UCSD-AML1 (cell line): ENCODE measurements around the gene DCDC1.

Experiments
- DNase-seq: peaks from one replicate; lab custom pipeline; 2025; ENCODE audit not compliant: unreplicated experiment; lab: John Stamatoyannopoulos, UW

DCDC1 gene

GRCh38 chr11:31369348-31370329, at the start of gene DCDC1, which contains the start of gene DNAJC24:
TSS of gene DCDC1 (minus strand) at chr11:31369739. CDS start at chr11:31328280, 41,459 bp downstream.
TSS of gene DNAJC24 (plus strand) at chr11:31369860. CDS start at chr11:31370749, 889 bp downstream.
- peak; percentile 95 for DNase-seq

DNA sequence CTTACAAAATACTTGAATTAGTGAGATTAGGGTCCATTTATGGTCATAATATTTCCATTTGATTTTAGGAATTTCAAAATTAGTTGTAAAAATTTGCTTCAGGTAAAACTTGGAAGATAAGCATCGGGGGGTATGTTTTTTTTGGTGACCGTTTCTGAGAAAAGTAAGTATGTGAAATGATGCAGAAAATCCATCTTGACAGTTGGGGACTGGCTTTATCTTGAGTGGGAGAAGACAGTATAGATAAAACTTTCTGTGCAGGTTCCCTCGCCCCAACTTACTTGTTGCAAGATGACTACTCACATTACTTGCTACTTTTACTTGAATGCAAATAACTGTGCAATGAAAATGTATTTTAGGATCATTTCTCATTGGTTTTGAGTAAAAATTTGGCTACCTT, 49.6 kb upstream of the DCDC1 start:
- no peak for DNase-seq

- DNase-seq, result no peak
These were observed 48.3 kb upstream of the DCDC1 start for GRCh38 chr11:31417816-31418215.

- DNase-seq, result no peak
These were observed 47.8 kb upstream of the DCDC1 start for GRCh38 chr11:31417357-31417756.

- DNase-seq, result no peak
These were observed 45.9 kb upstream of the DCDC1 start for GRCh38 chr11:31415435-31415834.

- DNase-seq, result no peak
These were observed 44.8 kb upstream of the DCDC1 start for GRCh38 chr11:31414338-31414737.

DNA sequence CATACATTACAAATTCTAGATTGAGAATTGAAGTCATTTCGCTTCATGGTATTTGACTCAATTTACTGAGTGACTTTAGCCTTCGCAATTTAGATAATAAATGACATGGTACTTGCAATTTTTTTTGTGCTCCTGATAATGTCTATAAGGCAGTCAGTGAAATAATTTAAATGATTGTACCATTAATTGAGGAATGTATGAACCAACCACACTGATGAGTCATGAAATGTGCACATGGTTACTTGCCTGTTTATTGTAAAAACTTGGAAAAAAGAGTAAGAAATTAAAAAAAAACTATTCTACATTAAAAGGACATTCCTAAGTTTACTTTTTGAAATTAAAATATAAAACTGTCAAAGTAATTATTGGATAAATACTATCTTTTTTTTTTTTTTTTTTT, 43.4 kb upstream of the DCDC1 start:
- DNase-seq, result no peak

GRCh38 chr11:31408201-31408600, 38.7 kb upstream of the DCDC1 start:
- DNase-seq, result no peak

DNA sequence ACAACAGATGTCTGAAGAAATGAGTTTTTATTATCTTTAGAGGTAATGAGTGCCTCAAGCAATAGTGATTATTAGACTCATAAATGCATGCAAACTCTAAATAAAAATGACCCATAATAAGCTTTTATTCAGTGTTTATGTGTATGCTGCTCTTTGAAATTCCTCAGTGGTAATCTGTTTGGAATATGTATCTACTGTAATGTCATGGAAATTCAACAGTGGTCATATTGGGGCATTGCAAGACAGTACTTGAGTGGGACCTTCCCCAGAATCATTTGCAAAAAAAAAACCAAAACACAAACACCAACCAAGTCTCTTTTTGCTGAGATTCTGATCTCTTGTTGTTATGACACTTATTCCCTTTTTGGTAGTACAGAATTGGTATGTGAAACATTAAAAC, 35.1 kb upstream of the DCDC1 start:
- no peak for DNase-seq

GRCh38 chr11:31397239-31397834, 27.8 kb upstream of the DCDC1 start:
- no peak for DNase-seq

DNA sequence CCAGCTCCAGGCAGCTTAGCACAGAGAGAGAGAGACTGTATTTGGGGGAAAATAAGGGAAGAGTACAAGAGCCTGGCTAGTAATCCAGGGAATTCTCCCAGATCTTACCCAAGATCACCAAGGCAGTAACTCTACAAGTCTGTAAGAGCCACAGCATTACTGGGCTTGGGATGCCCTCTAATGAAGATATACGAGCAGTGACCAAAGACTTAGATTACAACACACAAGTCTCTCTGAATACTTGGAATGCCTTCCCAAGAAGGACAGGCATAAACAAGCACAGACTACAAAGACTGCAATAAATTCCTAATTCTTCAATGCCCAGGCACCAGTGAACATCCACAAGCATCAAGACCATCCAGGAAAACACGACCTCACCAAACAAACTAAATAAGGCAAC, 17.8 kb upstream of the DCDC1 start:
- no peak for DNase-seq

GRCh38 chr11:31383116-31383515, 13.6 kb upstream of the DCDC1 start:
- no peak for DNase-seq

- no peak for DNase-seq
These were observed 6.3 kb upstream of the DCDC1 start for GRCh38 chr11:31375879-31376278.

GRCh38 chr11:31366795-31367194, 2.7 kb downstream of the DCDC1 start:
- no peak for DNase-seq

GRCh38 chr11:31361743-31362142, 7.8 kb downstream of the DCDC1 start:
- DNase-seq, result no peak

GRCh38 chr11:31355817-31356216, 13.7 kb downstream of the DCDC1 start:
- DNase-seq, result no peak

DNA sequence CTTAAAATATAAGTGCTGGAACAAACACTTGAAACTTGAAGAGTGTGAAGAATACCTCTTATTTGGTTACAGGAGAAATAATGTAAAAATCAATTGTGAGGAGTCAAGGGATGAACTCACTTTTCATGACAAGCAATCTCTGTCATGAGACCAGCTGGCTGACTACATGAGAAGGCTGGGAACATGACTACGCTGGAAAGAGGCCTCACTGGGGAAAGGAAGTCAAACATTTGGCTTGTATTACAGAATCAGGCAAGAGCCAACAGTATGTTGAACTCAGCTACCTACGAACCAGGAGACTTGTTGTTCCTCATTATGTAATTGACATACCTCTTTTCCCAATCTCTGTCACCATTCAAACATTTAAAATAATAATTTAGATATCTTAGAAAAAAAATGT, 14.4 kb downstream of the DCDC1 start:
- DNase-seq, result no peak

- no peak for DNase-seq
These were observed 18.4 kb downstream of the DCDC1 start for GRCh38 chr11:31351168-31351567.

GRCh38 chr11:31340903-31341572, 28.5 kb downstream of the DCDC1 start:
- DNase-seq, result peak; percentile 9

DNA sequence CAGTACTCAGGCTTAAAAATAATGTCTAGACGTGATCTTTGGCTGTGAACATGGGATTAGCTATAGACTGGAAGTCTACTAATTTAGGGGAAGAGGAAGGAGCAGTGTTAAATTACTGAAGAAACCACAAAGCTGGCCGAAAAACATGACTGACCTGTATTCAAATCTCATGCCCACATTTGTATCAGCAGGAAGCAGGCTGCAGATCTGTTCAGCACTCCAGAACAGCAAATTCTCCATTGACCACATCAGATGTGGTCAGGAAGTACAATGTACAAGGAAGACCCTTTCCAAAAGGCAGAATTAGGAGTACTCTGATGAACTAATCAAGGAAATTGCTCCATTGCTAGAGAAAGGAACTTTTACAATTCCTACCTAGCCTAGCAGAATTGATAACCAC, 31.7 kb downstream of the DCDC1 start:
- DNase-seq, result peak; percentile 25

DNA sequence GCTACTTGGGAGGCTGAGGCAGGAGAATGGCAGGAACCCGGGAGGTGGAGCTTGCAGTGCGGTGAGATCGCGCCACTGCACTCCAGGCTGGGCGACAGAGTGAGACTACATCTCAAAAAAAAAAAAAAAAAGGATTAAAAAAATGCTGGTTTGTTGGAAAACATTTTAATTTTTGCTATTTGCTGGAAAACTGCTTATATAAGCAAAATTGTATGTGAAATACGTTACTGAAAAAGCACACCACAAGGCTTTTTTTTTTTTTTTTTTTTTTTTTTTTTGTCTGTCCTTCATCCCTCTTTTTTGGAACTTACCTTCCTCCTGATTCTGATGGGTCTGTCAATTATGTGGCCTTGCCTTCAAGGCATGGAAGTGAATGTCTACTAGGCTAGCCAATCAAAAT, 40.8 kb downstream of the DCDC1 start:
- DNase-seq, result no peak

GRCh38 chr11:31327417-31327816, 42.1 kb downstream of the DCDC1 start:
- DNase-seq, result no peak
